SK-N-DZ (cell line): ENCODE data around the gene C19orf53. TPM values are rescaled to one million over a fixed set of nuclear protein-coding genes. Genes with fewer than 3 reads are reported as not detected.
"Not testable (repeated sequence)": the region's sequence is repeated elsewhere in the genome, so short reads cannot be mapped to it uniquely, and the experiment has no call there.

Source experiments
- DNase-seq: peaks from one replicate; pipeline ENCODE4 v3.0.0-alpha.2; 2015; ENCODE audit warnings: low spot score
- polyA plus RNA-seq, 2 experiments: library from polyadenylated mRNA; depleted of rRNA; stranded (reverse); fragments of >200 nt; gene quantifications; 2 replicates each; pipeline ENCODE4 v1.2.3, GENCODE V29; 2014

The C19orf53 gene
- 73.6 and 75.3 TPM in 2 replicates for polyA plus RNA-seq (2014; cell fraction: cytosol; rRNA removed)
- polyA plus RNA-seq (2014; cell fraction: nucleus; rRNA removed): 52.5 and 73.6 TPM in 2 replicates

- peak; percentile 83 for DNase-seq
Measured at GRCh38 chr19:13774217-13775191, at the start of gene C19orf53. TSS of gene C19orf53 (plus strand) at chr19:13774456. CDS start at chr19:13774478, 22 bp downstream.

- no peak for DNase-seq
Measured at GRCh38 chr19:13726323-13726722, 47.9 kb upstream of the C19orf53 start.

GRCh38 chr19:13727798-13728197 lies 46.5 kb upstream of the C19orf53 start:
- DNase-seq: no peak

GRCh38 chr19:13729859-13730258 lies 44.4 kb upstream of the C19orf53 start:
- DNase-seq: no peak

- DNase-seq: peak; percentile 91
Measured at GRCh38 chr19:13731147-13731964, 42.9 kb upstream of the C19orf53 start.

- no peak for DNase-seq
Measured at GRCh38 chr19:13732337-13732736, 41.9 kb upstream of the C19orf53 start.

GRCh38 chr19:13734751-13735150 lies 39.5 kb upstream of the C19orf53 start:
- no peak for DNase-seq

- DNase-seq: no peak
Measured at GRCh38 chr19:13738073-13738472, 36.2 kb upstream of the C19orf53 start.

GRCh38 chr19:13741893-13742292 lies 32.4 kb upstream of the C19orf53 start:
- DNase-seq: no peak

GRCh38 chr19:13742756-13743155 lies 31.5 kb upstream of the C19orf53 start:
- no peak for DNase-seq

GRCh38 chr19:13744174-13744573 lies 30.1 kb upstream of the C19orf53 start:
- no peak for DNase-seq

GRCh38 chr19:13747098-13747453 lies 27.2 kb upstream of the C19orf53 start:
- DNase-seq: peak; percentile 20

GRCh38 chr19:13748169-13748828 lies 26.0 kb upstream of the C19orf53 start:
- DNase-seq: no peak

GRCh38 chr19:13751436-13751835 lies 22.8 kb upstream of the C19orf53 start:
- DNase-seq: no peak

GRCh38 chr19:13753622-13754021 lies 20.6 kb upstream of the C19orf53 start:
- not testable (repeated sequence) for DNase-seq

GRCh38 chr19:13756210-13756609 lies 18.0 kb upstream of the C19orf53 start:
- DNase-seq: no peak

GRCh38 chr19:13757805-13758772 lies 16.2 kb upstream of the C19orf53 start:
- no peak for DNase-seq

- DNase-seq: no peak
Measured at GRCh38 chr19:13758795-13759194, 15.5 kb upstream of the C19orf53 start.

GRCh38 chr19:13761423-13761822 lies 12.8 kb upstream of the C19orf53 start:
- no peak for DNase-seq

- DNase-seq: no peak
Measured at GRCh38 chr19:13762635-13763235, 11.5 kb upstream of the C19orf53 start.
